Prostate gland (tissue), 2 donors: ENCODE data around the gene VAV2. TPM values are rescaled to one million over a fixed set of nuclear protein-coding genes. Genes with fewer than 3 reads are reported as not detected.

Experiments used
- DNase-seq: peaks from one replicate; pipeline ENCODE4 v3.0.0-alpha.2; 2019; ENCODE audit warnings: low spot score
- H3K27ac ChIP-seq, 2 donors: fragments of 200-600 bp; sonication (generic); 2 replicates each; pipeline ENCODE4 v1.5.1; 2017 to 2019
- H3K27me3 ChIP-seq: fragments of 200-600 bp; sonication (generic); replicated peaks from 2 replicates; pipeline ENCODE4 v1.5.1; 2019; ENCODE audit not compliant: insufficient read depth
- H3K36me3 ChIP-seq, 2 donors: fragments of 200-600 bp; sonication (generic); 1 replicate in 1 of 2; 2 replicates in 1 of 2; pipeline versions ENCODE4 v1.5.1 to v1.8.1; 2017 to 2019
- H3K4me1 ChIP-seq: fragments of 200-600 bp; sonication (generic); replicated peaks from 2 replicates; pipeline ENCODE4 v1.5.1; 2019
- H3K4me3 ChIP-seq, 2 donors: fragments of 200-600 bp; sonication (generic); 2 replicates each; pipeline ENCODE4 v1.5.1; 2017 to 2019
- H3K9me3 ChIP-seq: fragments of 200-600 bp; sonication (generic); 2 replicates; pipeline ENCODE4 v1.5.1; 2017
- CTCF ChIP-seq, 4 experiments: fragments of 200-600 bp in 2 of 4; fragments of 450-650 bp in 2 of 4; sonication (generic) in 2 of 4; IDR thresholded peaks; 1 replicate in 3 of 4; 2 replicates in 1 of 4; pipeline ENCODE4 v1.5.1; 2016 to 2019; ENCODE audit warnings: antibody characterized with exemption in 4 of 4, mild to moderate bottlenecking in 2 of 4, moderate library complexity in 2 of 4
- POLR2A ChIP-seq: fragments of 450-650 bp; IDR thresholded peaks from one replicate; pipeline ENCODE4 v1.6.1; 2016; ENCODE audit warnings: antibody characterized with exemption, mild to moderate bottlenecking
- POLR2AphosphoS5 ChIP-seq: sonication (generic); formaldehyde crosslinking; IDR thresholded peaks from one replicate; pipeline ENCODE4 v1.6.1; 2017; ENCODE audit warnings: antibody characterized with exemption
- WGBS: methylation state at CpG from one replicate; pipeline ENCODE4 v1.1.5; 2018; 5-methylcytosine and 5-hydroxymethylcytosine counted together
- intact Hi-C: fragments of 100-400 bp; cut with DNase I; formaldehyde crosslinking; loops from one replicate; pipeline ENCODE4 v1.14.2; 2022
- total RNA-seq, 2 donors: library from RNA; depleted of rRNA; stranded (reverse); fragments of >200 nt; gene quantifications; one replicate each; pipeline ENCODE4 v1.1.0, GENCODE V29; 2016

VAV2 gene
- total RNA-seq, 2 donors from 2014 or later: 13.5 to 19.5 TPM

GRCh38 chr9:134024828-134025605 is 32.9 kb upstream of the VAV2 start, which contains the start of gene BRD3OS:
TSS of gene BRD3OS (plus strand) at chr9:134025481. CDS start at chr9:134026748, 1,267 bp downstream.
- Histone ChIP-seq H3K27me3 (no peaks in the 10 kb centered on the region), H3K9me3 (no peaks in the 10 kb centered on the region), H3K4me3 (peak within 1 kb of the TSS; percentile 94 to 95), H3K4me1 (no peaks in the 10 kb centered on the region), H3K27ac (peak within 1 kb of the TSS; percentile 65 to 73), H3K36me3 (peaks cover 0 to 6% of the 10 kb centered on the region in 2 donors)
- TF ChIP-seq POLR2AphosphoS5 (peak; percentile 72), POLR2A (peak; percentile 33), CTCF (IDR thresholded peaks at IDR 0.05) (no peak)
- 2% methylated on average over 12 of the region's 43 CpGs for WGBS
- intact Hi-C loops: loop anchor here (5.0 to 10.0 kb wide), 2 partner anchors 42 to 110 kb away; partner anchors contain the start of genes BRD3 and WDR5
- DNase-seq: peak; percentile 95

GRCh38 chr9:134024214-134024792 is 32.2 kb upstream of the VAV2 start:
- WGBS: 66% methylated on average over 4 of the region's 4 CpGs
- no peaks in the 10 kb centered on the region for H3K27me3 ChIP-seq
- peak overlapping the region; percentile 65 to 73 for H3K27ac ChIP-seq
- TF ChIP-seq POLR2AphosphoS5 (no peak), CTCF (IDR thresholded peaks at IDR 0.05) (no peak)
- intact Hi-C loops: loop anchor here (10.0 kb wide), 1 partner anchor 110 kb away; the partner anchor contains the start of gene WDR5
- H3K9me3 ChIP-seq: no peaks in the 10 kb centered on the region
- H3K4me1 ChIP-seq: no peaks in the 10 kb centered on the region
- no peak for DNase-seq
- peak overlapping the region in 1 of 2 donors; percentile 20 for H3K4me3 ChIP-seq
- H3K36me3 ChIP-seq: peaks cover 0 to 6% of the 10 kb centered on the region in 2 donors

DNA sequence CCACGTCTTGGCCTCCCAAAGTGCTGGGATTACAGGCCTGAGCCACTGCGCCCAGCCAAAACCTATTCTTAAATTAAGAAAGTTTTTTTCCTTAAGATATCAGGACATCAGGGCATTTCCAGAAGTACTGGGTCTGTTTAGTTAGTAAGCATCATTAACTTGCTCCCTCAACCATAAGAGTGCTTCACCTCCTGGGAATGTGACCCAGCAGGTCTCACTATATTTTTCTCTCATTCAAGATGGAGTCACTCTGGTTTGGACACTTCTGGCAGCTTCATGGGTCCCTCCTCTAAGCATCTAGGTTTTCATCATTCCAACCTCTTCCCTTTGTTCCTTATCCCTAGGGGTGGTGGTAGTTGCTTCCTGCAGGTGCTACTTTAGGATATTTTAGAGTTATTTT is 22.8 kb upstream of the VAV2 start:
- H3K27ac ChIP-seq: no peak overlapping the region
- no peak overlapping the region for H3K4me3 ChIP-seq
- 91% methylated on average over 2 of the region's 2 CpGs for WGBS
- H3K4me1 ChIP-seq: no peaks in the 10 kb centered on the region
- TF ChIP-seq POLR2AphosphoS5 (no peak), CTCF (IDR thresholded peaks at IDR 0.05) (no peak), POLR2A (no peak)
- DNase-seq: no peak
- no peaks in the 10 kb centered on the region for H3K9me3 ChIP-seq
- H3K27me3 ChIP-seq: no peaks in the 10 kb centered on the region
- intact Hi-C loops: no loop called here
- no peaks in the 10 kb centered on the region for H3K36me3 ChIP-seq

- no peak overlapping the region for H3K27ac ChIP-seq
- TF ChIP-seq POLR2A: no peak
- TF ChIP-seq CTCF (IDR thresholded peaks at IDR 0.05): no peak
- TF ChIP-seq POLR2AphosphoS5: no peak
- no peaks in the 10 kb centered on the region for H3K4me1 ChIP-seq
- no peaks in the 10 kb centered on the region for H3K27me3 ChIP-seq
- no peaks in the 10 kb centered on the region for H3K9me3 ChIP-seq
- WGBS: 93% methylated on average over 6 of the region's 6 CpGs
- no peaks in the 10 kb centered on the region for H3K36me3 ChIP-seq
- intact Hi-C loops: no loop called here
- DNase-seq: no peak
- H3K4me3 ChIP-seq: no peak overlapping the region
These were observed 19.3 kb upstream of the VAV2 start for GRCh38 chr9:134011401-134011800.
